SK-N-SH (cell line): ENCODE measurements around the gene PHACTR3. TPM values are rescaled to one million over a fixed set of nuclear protein-coding genes. Genes with fewer than 3 reads are reported as not detected.

Experiments used
- CTCF ChIA-PET: fragments of 300-600, 350-600 bp; formaldehyde crosslinking; extraction: SDS; loops from one replicate; lab custom pipeline; 2021; lab: Yijun Ruan, JAX
- POLR2A ChIA-PET: fragments of 350-600 bp; sonication (Branson Sonifier 250); formaldehyde crosslinking; extraction: SDS; loops from one replicate; lab custom pipeline; 2020; ENCODE audit warnings: antibody characterized with exemption, inconsistent platforms; lab: Yijun Ruan, JAX
- DNase-seq: peaks from one replicate; pipeline ENCODE4 v3.0.0; 2012
- H2AFZ ChIP-seq: fragments of 200-600 bp; sonication (generic); 2 replicates; pipeline ENCODE4 v1.8.1; 2016; ENCODE audit warnings: antibody characterized with exemption, mild to moderate bottlenecking, low read depth
- H3F3A ChIP-seq: fragments of 200-600 bp; sonication (generic); replicated peaks from 2 replicates; pipeline ENCODE3; 2016; ENCODE audit warnings: antibody characterized with exemption, mild to moderate bottlenecking; ENCODE audit not compliant: insufficient read depth
- H3K27ac ChIP-seq, 2 experiments: fragments of 200-500 bp in 1 of 2; fragments of 200-600 bp in 1 of 2; sonication (Bioruptor generic) in 1 of 2; sonication (generic), shearing (Covaris generic) in 1 of 2; 2 replicates each; pipeline versions ENCODE4 v1.5.1 to v1.6.1; 2014 to 2016; ENCODE audit warnings: low read depth in 2 of 2, inconsistent platforms in 1 of 2, low read length in 1 of 2, mild to moderate bottlenecking in 1 of 2, mixed read lengths in 1 of 2
- H3K27me3 ChIP-seq: fragments of 200-600 bp; sonication (generic), shearing (Covaris generic); 2 replicates; pipeline ENCODE4 v1.6.1; 2016; ENCODE audit warnings: mixed run types; ENCODE audit not compliant: insufficient read depth
- H3K36me3 ChIP-seq, 2 experiments: fragments of 200-500 bp in 1 of 2; fragments of 200-600 bp in 1 of 2; sonication (Bioruptor generic) in 1 of 2; sonication (generic) in 1 of 2; replicated peaks in 1 of 2; 2 replicates each; pipeline versions ENCODE3 to v1.5.1; 2014 to 2016; ENCODE audit warnings: low read length in 1 of 2, mild to moderate bottlenecking in 1 of 2; ENCODE audit not compliant: insufficient read depth in 2 of 2, control insufficient read depth in 1 of 2
- H3K4me1 ChIP-seq, 2 experiments: fragments of 200-500 bp in 1 of 2; fragments of 200-600 bp in 1 of 2; sonication (Bioruptor generic) in 1 of 2; sonication (generic), shearing (Covaris generic) in 1 of 2; 2 replicates each; pipeline versions ENCODE4 v1.5.1 to v1.6.1; 2014 to 2016; ENCODE audit warnings: low read depth in 1 of 2, low read length in 1 of 2, mixed run types in 1 of 2; ENCODE audit not compliant: insufficient read depth in 2 of 2, control insufficient read depth in 1 of 2
- H3K4me2 ChIP-seq: fragments of 200-600 bp; sonication (generic), shearing (Covaris generic); 2 replicates; pipeline ENCODE4 v1.6.1; 2017; ENCODE audit warnings: mixed run types
- H3K4me3 ChIP-seq, 2 experiments: fragments of 200-500 bp in 1 of 2; fragments of 200-600 bp in 1 of 2; sonication (Bioruptor generic) in 1 of 2; sonication (generic), shearing (Covaris generic) in 1 of 2; 2 replicates each; pipeline versions ENCODE4 v1.5.1 to v1.8.1; 2014 to 2016; ENCODE audit warnings: low read depth in 2 of 2, inconsistent platforms in 1 of 2, low read length in 1 of 2, mild to moderate bottlenecking in 1 of 2, mixed read lengths in 1 of 2, moderate library complexity in 1 of 2
- H3K79me2 ChIP-seq: fragments of 200-600 bp; sonication (generic); 2 replicates; pipeline ENCODE4 v1.8.1; 2017; ENCODE audit warnings: mild to moderate bottlenecking; ENCODE audit not compliant: insufficient read depth
- H3K9ac ChIP-seq: fragments of 200-600 bp; sonication (generic); 2 replicates; pipeline ENCODE4 v1.6.1; 2017; ENCODE audit warnings: mixed run types
- H3K9me2 ChIP-seq: fragments of 200-600 bp; sonication (generic); 2 replicates; pipeline ENCODE4 v1.6.1; 2017; ENCODE audit warnings: mixed run types
- H3K9me3 ChIP-seq: fragments of 200-600 bp; sonication (generic); 2 replicates; pipeline ENCODE4 v1.6.1; 2017; ENCODE audit warnings: mixed run types, mild to moderate bottlenecking, moderate library complexity
- H4K20me1 ChIP-seq: fragments of 200-600 bp; sonication (generic); 2 replicates; pipeline ENCODE4 v1.6.1; 2017; ENCODE audit warnings: mild to moderate bottlenecking, mixed run types; ENCODE audit not compliant: insufficient read depth
- CTCF ChIP-seq: fragments of 200-600 bp; sonication (generic); IDR thresholded peaks from 2 replicates; pipeline ENCODE4 v1.6.1; 2017; ENCODE audit warnings: antibody characterized with exemption, mild to moderate bottlenecking, moderate library complexity
- ELF1 ChIP-seq: IDR thresholded peaks from 2 replicates; pipeline ENCODE4 v1.4.0; 2012
- EP300 ChIP-seq, 2 experiments: IDR thresholded peaks; 2 replicates each; pipeline versions ENCODE4 v1.4.0 to v1.6.1; 2012; ENCODE audit warnings: borderline replicate concordance in 1 of 2, low read depth in 1 of 2, low read length in 1 of 2
- FOSL2 ChIP-seq: IDR thresholded peaks from 2 replicates; pipeline ENCODE4 v1.4.0; 2012; ENCODE audit warnings: low read depth, mild to moderate bottlenecking, moderate library complexity, borderline replicate concordance
- IRF3 ChIP-seq: fragments of 150-350 bp; IDR thresholded peaks from 2 replicates; pipeline ENCODE4 v1.6.1; 2016; ENCODE audit warnings: mild to moderate bottlenecking, low read depth, low read length
- MEF2A ChIP-seq: IDR thresholded peaks from 2 replicates; pipeline ENCODE4 v1.4.0; 2012; ENCODE audit warnings: low read depth, borderline replicate concordance
- MXI1 ChIP-seq: IDR thresholded peaks from 2 replicates; pipeline ENCODE4 v1.6.1; 2012; ENCODE audit warnings: mild to moderate bottlenecking, low read depth, low read length, improper control_type of control experiment
- NFIC ChIP-seq: IDR thresholded peaks from 2 replicates; pipeline ENCODE4 v1.4.0; 2012; ENCODE audit warnings: borderline replicate concordance
- RAD21 ChIP-seq: IDR thresholded peaks from 2 replicates; pipeline ENCODE4 v1.6.1; 2012; ENCODE audit warnings: mild to moderate bottlenecking, low read length
- RCOR1 ChIP-seq: fragments of 150-350 bp; IDR thresholded peaks from 2 replicates; pipeline ENCODE4 v1.6.1; 2017; ENCODE audit warnings: antibody characterized with exemption, low read length
- RFX5 ChIP-seq: IDR thresholded peaks from 2 replicates; pipeline ENCODE4 v1.6.1; 2012; ENCODE audit warnings: mild to moderate bottlenecking, improper control_type of control experiment, low read length
- SIN3A ChIP-seq: IDR thresholded peaks from 2 replicates; pipeline ENCODE4 v1.6.1; 2012; ENCODE audit warnings: low read depth, mild to moderate bottlenecking, low read length, moderate library complexity, borderline replicate concordance
- TEAD4 ChIP-seq: IDR thresholded peaks from 2 replicates; pipeline ENCODE4 v1.4.0; 2012; ENCODE audit warnings: mild to moderate bottlenecking, borderline replicate concordance; ENCODE audit not compliant: insufficient read depth
- USF1 ChIP-seq: IDR thresholded peaks from 2 replicates; pipeline ENCODE4 v1.4.0; 2012; ENCODE audit warnings: low read depth, borderline replicate concordance
- WGBS: methylation state at CpG from one replicate; pipeline ENCODE4 v1.1.6; 2017; ENCODE audit warnings: low lambda C conversion rate; 5-methylcytosine and 5-hydroxymethylcytosine counted together
- polyA plus RNA-seq, 3 experiments: library from polyadenylated mRNA; depleted of rRNA; stranded (reverse); fragments of >200 nt; gene quantifications; 2 replicates each; pipeline ENCODE4 v1.2.3, GENCODE V29; 2012

PHACTR3 gene
- polyA plus RNA-seq, 1 of the 3 experiments (the other 2 are of a cell fraction): 0.10 TPM

GRCh38 chr20:59788811-59789397 is 184.6 kb downstream of the PHACTR3 start (continued):
- TF ChIP-seq SIN3A (no peak), NFIC (no peak), RAD21 (no peak)

- Histone ChIP-seq H3K36me3 (no peaks in the 10 kb centered on the region), H4K20me1 (no peaks in the 10 kb centered on the region), H3K4me1 (no peaks in the 10 kb centered on the region), H3K9ac (no peak overlapping the region), H3K27me3 (no peaks in the 10 kb centered on the region), H3K4me2 (no peak overlapping the region), H3F3A (no peaks in the 10 kb centered on the region), H3K4me3 (no peak overlapping the region), H2AFZ (no peak overlapping the region), H3K9me3 (no peaks in the 10 kb centered on the region), H3K79me2 (no peaks in the 10 kb centered on the region), H3K9me2 (no peaks in the 10 kb centered on the region), H3K27ac (no peak overlapping the region)
- WGBS: 7% methylated on average over 2 of the region's 2 CpGs
- DNase-seq: no peak
- TF ChIP-seq CTCF (no peak), MXI1 (no peak), RCOR1 (no peak), RFX5 (no peak), TEAD4 (no peak), MEF2A (no peak), SIN3A (no peak), EP300 (IDR thresholded peaks at IDR 0.05; ENCODE audit: borderline replicate concordance in 1 of 2, low read depth in 1 of 2, low read length in 1 of 2) (no peak), IRF3 (no peak), ELF1 (no peak), FOSL2 (no peak), USF1 (no peak)
- CTCF ChIA-PET: no interaction called here
- POLR2A ChIA-PET: no interaction called here
Observed at GRCh38 chr20:59789686-59790085, 185.3 kb downstream of the PHACTR3 start.
